ENCODE results near the gene SLC38A10.

The SLC38A10 gene

DNA sequence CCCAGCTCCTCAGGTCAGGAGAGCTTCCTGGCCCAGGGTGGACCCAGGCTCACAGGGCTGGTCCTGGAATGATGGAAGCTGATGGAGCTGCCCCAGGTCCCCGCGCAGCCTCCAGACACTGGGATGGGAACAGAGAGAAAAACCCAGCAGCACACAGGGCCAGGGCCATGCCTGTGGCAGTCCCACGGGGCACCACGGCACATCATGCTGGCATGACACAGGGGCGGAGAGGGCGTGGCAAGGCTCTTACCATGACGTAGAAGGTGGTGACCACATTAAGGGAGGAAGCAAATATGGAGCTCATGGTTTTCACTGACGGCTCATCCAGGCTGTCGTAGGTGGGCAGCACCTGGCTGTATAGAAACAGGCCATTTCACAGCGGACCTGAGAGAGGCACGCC, 18.3 kb downstream of the SLC38A10 start:
- no peak for DNase-seq (ENCODE audit: low spot score)

GRCh38 chr17:81274471-81274855, 20.6 kb downstream of the SLC38A10 start:
- DNase-seq (ENCODE audit: low spot score) = no peak

GRCh38 chr17:81273698-81274470, 21.2 kb downstream of the SLC38A10 start:
- DNase-seq (ENCODE audit: low spot score) = no peak

GRCh38 chr17:81272616-81273015, 22.5 kb downstream of the SLC38A10 start:
- DNase-seq (ENCODE audit: low spot score) = no peak

GRCh38 chr17:81271226-81271625, 23.9 kb downstream of the SLC38A10 start:
- DNase-seq (ENCODE audit: low spot score) = no peak

DNA sequence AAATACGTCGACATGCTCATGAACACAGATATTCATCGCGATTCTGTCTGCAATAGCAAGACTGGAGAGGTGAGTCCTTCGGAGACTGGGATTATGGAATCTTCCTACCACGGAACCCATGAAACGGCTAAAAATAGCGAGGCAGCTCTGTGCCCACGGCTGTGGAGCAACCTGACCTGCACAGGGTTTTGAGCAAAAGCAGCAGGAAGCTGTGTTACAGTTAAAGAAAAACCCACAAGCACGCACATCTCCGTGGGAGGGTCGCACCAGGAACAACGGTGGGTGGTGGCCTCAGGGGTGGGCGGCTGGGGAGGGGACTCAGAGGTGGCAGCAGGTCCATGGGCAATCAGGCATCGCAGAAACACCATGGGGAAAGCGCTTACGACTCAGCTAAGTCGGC, 24.8 kb downstream of the SLC38A10 start:
- DNase-seq (ENCODE audit: low spot score) = no peak

DNA sequence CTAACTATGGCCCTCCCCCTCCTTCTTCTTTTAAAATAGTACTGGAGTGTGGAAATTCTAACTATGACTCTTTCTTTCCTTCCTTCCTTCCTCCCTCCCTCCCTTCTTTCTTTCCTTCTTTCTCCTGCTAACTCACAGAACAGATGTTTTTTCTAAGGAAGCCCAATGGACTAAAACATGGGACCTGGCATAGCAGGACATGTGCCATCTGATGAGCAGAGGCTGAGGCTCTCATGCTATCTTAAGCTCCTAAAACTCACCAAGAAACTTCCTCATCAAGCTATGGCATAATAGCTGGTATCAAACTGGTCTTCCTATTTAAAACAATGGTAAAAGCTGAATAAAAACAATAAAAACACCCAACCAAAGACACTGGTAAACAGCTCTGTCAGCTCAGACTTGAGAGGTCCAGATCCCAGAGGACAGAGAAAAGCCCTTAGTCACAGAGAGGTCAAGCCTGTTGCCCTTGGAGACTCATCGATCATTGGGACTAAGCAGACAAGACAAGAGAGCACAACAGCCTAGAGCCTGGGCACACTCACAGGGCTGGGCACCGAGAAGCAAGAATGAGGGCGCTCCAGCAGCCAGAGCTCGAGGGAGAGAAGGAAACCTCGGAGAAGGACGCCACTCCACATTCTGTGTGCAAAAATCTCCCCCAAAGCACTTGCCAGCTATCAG, 27.6 kb downstream of the SLC38A10 start:
- DNase-seq (ENCODE audit: low spot score) = no peak

GRCh38 chr17:81265576-81265975, 29.5 kb downstream of the SLC38A10 start:
- DNase-seq (ENCODE audit: low spot score) = no peak

- no peak for DNase-seq (ENCODE audit: low spot score)
These were observed 30.5 kb downstream of the SLC38A10 start for GRCh38 chr17:81264640-81265039.

DNA sequence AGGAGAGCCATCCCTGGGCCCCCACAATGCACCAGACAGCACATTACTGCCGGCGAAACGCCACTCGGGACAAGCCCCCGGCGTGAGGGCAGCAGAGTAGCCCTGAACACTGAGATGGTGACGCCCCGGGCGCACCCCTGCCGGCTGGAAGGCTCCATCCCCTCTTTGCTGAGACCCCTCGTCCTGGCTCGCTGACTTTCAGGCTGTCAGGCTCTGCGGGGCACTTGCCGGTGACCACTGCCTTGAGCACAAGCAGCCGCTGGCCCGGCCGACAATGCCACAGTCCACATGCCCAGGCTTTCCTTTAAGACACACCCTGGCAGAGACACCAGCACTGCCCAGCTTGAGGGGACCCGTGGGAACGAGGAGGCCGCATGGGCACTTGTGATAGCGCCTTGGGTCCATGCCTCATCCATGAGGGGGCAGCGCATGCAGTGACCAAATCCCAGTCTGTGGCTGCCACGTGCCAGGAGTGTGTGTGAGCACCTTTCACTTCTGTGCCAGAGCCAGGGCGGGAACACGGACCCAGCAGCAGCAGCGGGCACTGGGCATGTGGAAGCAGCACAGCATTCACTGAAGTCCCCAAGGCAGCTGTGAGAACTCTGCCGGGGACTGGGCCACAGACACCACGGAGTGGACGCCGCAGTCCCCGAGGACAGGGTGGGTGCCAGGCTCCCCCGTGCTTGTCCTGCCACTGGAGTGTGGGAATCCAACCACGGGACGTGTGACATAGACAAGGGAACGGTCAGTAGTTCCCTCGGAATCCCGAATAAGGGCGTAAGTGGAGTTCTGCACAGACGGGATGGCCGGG, 31.5 kb downstream of the SLC38A10 start:
- DNase-seq (ENCODE audit: low spot score) = no peak

GRCh38 chr17:81261582-81262336, 33.3 kb downstream of the SLC38A10 start:
- DNase-seq (ENCODE audit: low spot score) = no peak

DNA sequence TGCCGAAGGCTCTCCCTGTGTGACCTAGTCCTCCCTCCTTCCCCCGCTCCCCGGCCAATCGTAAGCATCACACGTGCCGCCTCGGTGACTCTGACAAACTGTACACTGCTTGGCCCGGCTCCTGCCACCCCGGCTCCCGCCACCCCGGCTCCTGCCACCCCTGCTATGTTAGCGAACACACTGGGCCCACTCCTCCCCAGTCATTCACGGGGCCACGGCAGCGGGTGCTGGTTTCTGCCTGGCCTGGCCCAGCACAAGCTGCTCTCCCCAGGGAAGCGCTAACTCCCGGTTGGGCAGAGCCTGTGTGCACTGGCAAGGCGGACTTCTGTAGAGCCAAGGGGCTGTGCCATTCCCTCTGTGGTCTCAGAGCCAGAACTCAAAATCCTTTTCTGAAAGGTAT, 34.0 kb downstream of the SLC38A10 start:
- DNase-seq (ENCODE audit: low spot score) = no peak

DNA sequence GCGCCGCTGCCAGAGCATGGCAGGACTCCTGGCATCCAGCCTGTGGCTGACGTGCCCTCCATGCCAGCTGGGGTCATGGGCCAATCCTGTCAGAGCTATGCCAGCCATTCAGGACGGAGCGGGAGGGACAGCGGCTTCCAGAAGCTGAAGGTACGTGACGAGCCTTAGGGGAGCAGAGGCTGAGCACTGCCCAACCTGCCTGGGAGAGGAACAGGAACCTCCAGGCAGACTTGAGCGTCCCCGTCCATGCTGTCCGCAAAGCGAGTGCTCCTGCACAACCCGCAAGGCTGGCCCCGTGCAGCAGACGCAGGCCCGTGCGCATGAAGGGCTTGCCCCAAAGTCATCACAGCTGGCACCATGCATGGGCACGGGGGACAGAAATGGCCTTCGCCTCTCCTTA, 34.5 kb downstream of the SLC38A10 start:
- no peak for DNase-seq (ENCODE audit: low spot score)

GRCh38 chr17:81260171-81260570, 34.9 kb downstream of the SLC38A10 start:
- no peak for DNase-seq (ENCODE audit: low spot score)

GRCh38 chr17:81259058-81259605, 36.0 kb downstream of the SLC38A10 start:
- no peak for DNase-seq (ENCODE audit: low spot score)

- no peak for DNase-seq (ENCODE audit: low spot score)
These were observed 36.8 kb downstream of the SLC38A10 start for GRCh38 chr17:81258292-81258691.

- DNase-seq (ENCODE audit: low spot score) = no peak
These were observed 37.6 kb downstream of the SLC38A10 start for GRCh38 chr17:81257533-81257932.

DNA sequence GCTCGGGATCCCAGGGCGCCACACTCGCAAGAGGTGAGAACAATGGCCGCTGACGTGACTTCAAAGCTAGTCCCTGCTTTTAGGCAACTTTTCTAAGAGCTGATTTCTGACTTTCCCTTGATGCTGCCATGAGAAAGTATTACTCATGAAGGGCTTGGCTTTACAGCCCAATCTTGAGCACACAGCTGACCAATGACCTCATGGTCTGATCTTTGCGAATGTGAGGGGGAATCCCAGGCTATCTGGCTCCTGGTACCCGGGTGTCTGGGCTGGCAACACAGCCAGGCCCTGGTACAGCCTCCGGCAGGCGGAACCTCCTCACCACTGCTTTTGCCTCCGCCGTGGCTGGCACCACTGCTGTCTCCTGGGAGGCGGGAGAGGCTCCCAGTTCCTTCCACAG, 38.5 kb downstream of the SLC38A10 start:
- no peak for DNase-seq (ENCODE audit: low spot score)

GRCh38 chr17:81254955-81255717, 40.0 kb downstream of the SLC38A10 start:
- no peak for DNase-seq (ENCODE audit: low spot score)

DNA sequence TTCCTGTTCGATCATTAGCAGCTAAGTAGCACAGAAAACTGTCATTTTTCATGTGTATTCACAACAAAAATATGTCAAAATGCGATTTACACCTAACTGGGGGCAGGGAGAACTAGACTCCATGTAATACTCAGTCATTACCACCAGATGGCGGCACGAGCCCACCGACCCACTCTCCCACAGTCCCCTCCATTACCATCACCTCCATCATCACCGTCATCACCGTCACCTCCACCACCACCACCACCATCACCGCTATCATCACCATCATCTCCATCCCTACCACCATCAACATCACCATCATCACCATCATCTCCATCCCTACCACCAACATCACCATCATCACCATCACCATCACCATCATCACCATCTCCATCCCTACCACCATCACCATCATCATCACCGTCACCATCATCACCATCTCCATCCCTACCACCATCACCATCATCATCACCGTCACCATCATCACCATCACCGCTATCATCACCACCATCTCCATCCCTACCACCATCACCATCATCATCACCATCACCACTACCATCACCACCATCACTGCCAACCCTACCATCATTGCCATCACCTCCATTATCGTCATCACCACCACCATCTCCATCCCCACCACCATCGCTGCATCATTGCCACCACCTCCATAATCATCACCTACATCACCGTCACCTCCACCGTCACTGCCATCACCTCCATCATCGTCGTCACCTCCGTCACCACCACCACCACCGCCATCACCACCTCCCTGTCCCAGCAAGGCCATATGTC, 41.6 kb downstream of the SLC38A10 start:
- DNase-seq (ENCODE audit: low spot score) = peak; percentile 54

Data from hematopoietic multipotent progenitor cell treated with erythropoietin and hydrocortisone succinate and interleukin-3 and kit ligand, for 17 days (in vitro differentiated cells).